MM.1S (cell line): Measurements from ENCODE around the gene RPS23.

Experiments
- DNase-seq: peaks from one replicate; pipeline ENCODE4 v3.0.0-alpha.2; 2015
- H2AFZ ChIP-seq: fragments of 300-600 bp; sonication (generic); 2 replicates; pipeline ENCODE4 v1.6.0; 2016; ENCODE audit warnings: antibody characterized with exemption, low read length
- H3F3A ChIP-seq: fragments of 300-600 bp; sonication (generic); 2 replicates; pipeline ENCODE4 v1.6.1; 2016; ENCODE audit warnings: mild to moderate bottlenecking, antibody characterized with exemption, low read length, moderate library complexity, mixed read lengths; ENCODE audit not compliant: insufficient read depth
- H3K27ac ChIP-seq: fragments of 300-600 bp; sonication (generic); 2 replicates; pipeline ENCODE4 v1.5.1; 2016; ENCODE audit warnings: mild to moderate bottlenecking, low read length
- H3K27me3 ChIP-seq: fragments of 300-600 bp; sonication (generic); replicated peaks from 2 replicates; pipeline ENCODE4 v1.6.0; 2016; ENCODE audit warnings: low read length; ENCODE audit not compliant: insufficient read depth
- H3K36me3 ChIP-seq: fragments of 300-600 bp; sonication (generic); replicated peaks from 2 replicates; pipeline ENCODE4 v1.6.1; 2016; ENCODE audit warnings: mild to moderate bottlenecking, low read length, mixed read lengths; ENCODE audit not compliant: insufficient read depth
- H3K4me1 ChIP-seq: fragments of 300-600 bp; sonication (generic); 2 replicates; pipeline ENCODE4 v1.6.1; 2016; ENCODE audit warnings: low read length, mixed read lengths
- H3K4me2 ChIP-seq: fragments of 300-600 bp; sonication (generic); 2 replicates; pipeline ENCODE4 v1.6.0; 2016; ENCODE audit warnings: low read depth, low read length
- H3K4me3 ChIP-seq: fragments of 300-600 bp; sonication (generic); 2 replicates; pipeline ENCODE4 v1.5.1; 2016; ENCODE audit warnings: low read length, mixed read lengths
- H3K79me2 ChIP-seq: fragments of 300-600 bp; sonication (generic); 2 replicates; pipeline ENCODE4 v1.6.1; 2016; ENCODE audit warnings: mixed run types, low read length, mixed read lengths
- H3K9ac ChIP-seq: fragments of 300-600 bp; sonication (generic); 2 replicates; pipeline ENCODE4 v1.6.1; 2016; ENCODE audit warnings: low read length, mixed read lengths
- H3K9me2 ChIP-seq: fragments of 300-600 bp; sonication (generic); replicated peaks from 2 replicates; pipeline ENCODE4 v1.6.1; 2016; ENCODE audit warnings: mild to moderate bottlenecking, low read length, mixed read lengths; ENCODE audit not compliant: insufficient read depth
- H3K9me3 ChIP-seq: fragments of 300-600 bp; sonication (generic); replicated peaks from 2 replicates; pipeline ENCODE4 v1.6.1; 2016; ENCODE audit warnings: mild to moderate bottlenecking, low read length, mixed read lengths; ENCODE audit not compliant: insufficient read depth
- H4K20me1 ChIP-seq: fragments of 300-600 bp; sonication (generic); 2 replicates; pipeline ENCODE4 v1.6.1; 2016; ENCODE audit warnings: mild to moderate bottlenecking, low read length, moderate library complexity, mixed read lengths; ENCODE audit not compliant: insufficient read depth
- EZH2 ChIP-seq: fragments of 300-600 bp; sonication (generic); optimal IDR thresholded peaks from 2 replicates; pipeline ENCODE3; 2017; ENCODE audit warnings: low read depth, mild to moderate bottlenecking, antibody characterized with exemption, low read length, mixed read lengths
- EZH2phosphoT487 ChIP-seq: fragments of 300-600 bp; sonication (generic); IDR thresholded peaks from 2 replicates; pipeline ENCODE4 v1.6.1; 2018; ENCODE audit warnings: antibody characterized with exemption, low read length
- TF ChIP-seq, protein P1 (sequence below): fragments of 300-600 bp; sonication (generic); IDR thresholded peaks from 2 replicates; pipeline ENCODE4 v1.5.1; 2016; ENCODE audit warnings: antibody characterized with exemption, low read length, mixed read lengths

The RPS23 gene

DNA sequence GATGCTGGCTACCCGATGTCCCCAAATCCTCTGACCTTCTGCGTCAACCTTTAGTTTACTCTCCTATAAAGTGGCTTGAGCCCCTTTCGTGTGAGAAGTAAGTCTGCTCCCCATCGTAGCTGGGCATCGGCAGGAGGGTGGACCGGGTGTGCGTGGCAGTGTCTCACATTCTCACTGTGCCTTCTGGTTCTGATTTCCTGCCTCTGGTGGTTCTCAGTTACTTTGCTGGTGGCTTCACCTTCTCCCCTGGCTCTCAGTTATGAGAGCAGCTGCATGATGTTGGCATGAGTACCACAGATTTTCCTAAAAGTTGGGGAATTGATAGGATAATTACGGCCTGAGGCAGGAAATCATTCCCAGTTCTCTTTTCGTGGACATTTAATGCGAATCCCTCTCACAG is 47.0 kb upstream of the RPS23 start:
- Histone ChIP-seq H3K79me2 (no peaks in the 10 kb centered on the region), H3F3A (no peaks in the 10 kb centered on the region), H3K9ac (no peak overlapping the region), H2AFZ (no peak overlapping the region), H3K9me3 (no peaks in the 10 kb centered on the region), H3K4me2 (no peak overlapping the region), H4K20me1 (no peaks in the 10 kb centered on the region), H3K4me3 (no peak overlapping the region), H3K4me1 (no peaks in the 10 kb centered on the region), H3K27me3 (no peaks in the 10 kb centered on the region), H3K36me3 (no peaks in the 10 kb centered on the region), H3K9me2 (no peaks in the 10 kb centered on the region), H3K27ac (no peak overlapping the region)
- TF ChIP-seq, protein P1, sequence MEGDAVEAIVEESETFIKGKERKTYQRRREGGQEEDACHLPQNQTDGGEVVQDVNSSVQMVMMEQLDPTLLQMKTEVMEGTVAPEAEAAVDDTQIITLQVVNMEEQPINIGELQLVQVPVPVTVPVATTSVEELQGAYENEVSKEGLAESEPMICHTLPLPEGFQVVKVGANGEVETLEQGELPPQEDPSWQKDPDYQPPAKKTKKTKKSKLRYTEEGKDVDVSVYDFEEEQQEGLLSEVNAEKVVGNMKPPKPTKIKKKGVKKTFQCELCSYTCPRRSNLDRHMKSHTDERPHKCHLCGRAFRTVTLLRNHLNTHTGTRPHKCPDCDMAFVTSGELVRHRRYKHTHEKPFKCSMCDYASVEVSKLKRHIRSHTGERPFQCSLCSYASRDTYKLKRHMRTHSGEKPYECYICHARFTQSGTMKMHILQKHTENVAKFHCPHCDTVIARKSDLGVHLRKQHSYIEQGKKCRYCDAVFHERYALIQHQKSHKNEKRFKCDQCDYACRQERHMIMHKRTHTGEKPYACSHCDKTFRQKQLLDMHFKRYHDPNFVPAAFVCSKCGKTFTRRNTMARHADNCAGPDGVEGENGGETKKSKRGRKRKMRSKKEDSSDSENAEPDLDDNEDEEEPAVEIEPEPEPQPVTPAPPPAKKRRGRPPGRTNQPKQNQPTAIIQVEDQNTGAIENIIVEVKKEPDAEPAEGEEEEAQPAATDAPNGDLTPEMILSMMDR = no peak
- TF ChIP-seq EZH2phosphoT487 (no peak), EZH2 (no peak)
- no peak for DNase-seq

DNA sequence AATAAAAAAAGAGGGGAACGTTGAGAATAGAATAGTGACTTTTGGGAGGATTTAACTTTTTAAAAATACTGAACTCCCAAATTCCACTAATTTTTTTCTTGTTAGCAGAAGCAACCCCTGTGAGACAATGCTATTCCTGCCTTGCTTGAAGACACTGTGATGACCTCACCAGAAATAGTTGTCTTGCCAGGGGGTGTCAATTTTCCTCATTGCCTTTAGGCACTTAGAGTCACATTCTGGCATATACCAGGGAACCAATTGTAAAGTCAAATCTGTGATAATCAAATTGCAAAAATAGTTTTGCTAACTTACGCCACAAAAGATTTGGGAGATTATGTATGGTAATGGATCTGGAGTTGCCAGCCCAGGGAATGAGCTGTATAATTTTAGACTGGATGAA is 42.8 kb upstream of the RPS23 start:
- Histone ChIP-seq H4K20me1 (no peaks in the 10 kb centered on the region), H3K4me1 (no peaks in the 10 kb centered on the region), H3K4me3 (no peak overlapping the region), H3K9me2 (no peaks in the 10 kb centered on the region), H3K79me2 (no peaks in the 10 kb centered on the region), H3K27ac (no peak overlapping the region), H2AFZ (no peak overlapping the region), H3K4me2 (no peak overlapping the region), H3F3A (no peaks in the 10 kb centered on the region), H3K27me3 (no peaks in the 10 kb centered on the region), H3K36me3 (no peaks in the 10 kb centered on the region), H3K9me3 (no peaks in the 10 kb centered on the region), H3K9ac (no peak overlapping the region)
- TF ChIP-seq EZH2phosphoT487 = no peak
- TF ChIP-seq EZH2 = no peak
- TF ChIP-seq, protein P1 = no peak
- DNase-seq = no peak

DNA sequence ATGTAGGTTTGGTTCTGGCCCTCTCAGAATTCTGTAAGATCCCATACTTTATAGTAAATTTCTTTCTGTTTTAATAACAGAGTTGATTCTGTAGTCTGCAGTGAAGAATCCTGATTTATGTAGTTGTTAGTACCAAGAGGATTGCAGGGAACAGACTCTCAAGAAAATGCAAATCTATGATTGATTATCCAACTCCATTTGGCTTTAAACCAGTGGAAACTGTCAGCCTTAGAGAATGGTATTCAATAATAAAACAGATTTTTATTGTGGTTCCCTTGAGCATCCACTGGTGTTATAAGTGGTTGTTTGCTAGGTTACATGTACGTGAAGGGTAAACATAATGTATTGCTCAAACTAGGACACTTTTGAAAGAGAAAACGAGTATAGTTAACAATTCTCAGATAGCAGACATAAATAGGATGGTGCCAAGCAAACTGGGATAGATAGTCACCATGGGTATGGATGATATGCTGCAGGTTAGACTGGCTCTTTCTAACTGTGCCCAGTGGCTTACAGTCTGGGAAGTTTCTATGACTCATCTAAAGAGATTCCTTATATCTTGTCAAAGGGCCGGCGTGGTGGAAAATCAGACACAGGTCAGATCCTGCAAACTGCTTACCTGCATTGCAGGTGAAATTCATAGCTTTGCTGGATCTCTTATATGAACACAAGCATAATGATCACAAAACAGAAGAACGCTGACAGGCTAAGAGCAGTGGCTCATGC is 41.7 kb upstream of the RPS23 start:
- no peaks in the 10 kb centered on the region for H3K27me3 ChIP-seq
- H3F3A ChIP-seq = no peaks in the 10 kb centered on the region
- no peaks in the 10 kb centered on the region for H3K79me2 ChIP-seq
- H2AFZ ChIP-seq = no peak overlapping the region
- no peak for DNase-seq
- H3K36me3 ChIP-seq = no peaks in the 10 kb centered on the region
- H3K4me3 ChIP-seq = no peak overlapping the region
- no peak overlapping the region for H3K27ac ChIP-seq
- H4K20me1 ChIP-seq = no peaks in the 10 kb centered on the region
- H3K9ac ChIP-seq = no peak overlapping the region
- H3K9me3 ChIP-seq = no peaks in the 10 kb centered on the region
- TF ChIP-seq, protein P1 = no peak
- no peak for TF ChIP-seq EZH2
- TF ChIP-seq EZH2phosphoT487 = no peak
- H3K4me2 ChIP-seq = no peak overlapping the region
- H3K4me1 ChIP-seq = no peaks in the 10 kb centered on the region
- H3K9me2 ChIP-seq = no peaks in the 10 kb centered on the region
